ENCODE measurements around the gene ERVW-1.

ERVW-1 gene

DNA sequence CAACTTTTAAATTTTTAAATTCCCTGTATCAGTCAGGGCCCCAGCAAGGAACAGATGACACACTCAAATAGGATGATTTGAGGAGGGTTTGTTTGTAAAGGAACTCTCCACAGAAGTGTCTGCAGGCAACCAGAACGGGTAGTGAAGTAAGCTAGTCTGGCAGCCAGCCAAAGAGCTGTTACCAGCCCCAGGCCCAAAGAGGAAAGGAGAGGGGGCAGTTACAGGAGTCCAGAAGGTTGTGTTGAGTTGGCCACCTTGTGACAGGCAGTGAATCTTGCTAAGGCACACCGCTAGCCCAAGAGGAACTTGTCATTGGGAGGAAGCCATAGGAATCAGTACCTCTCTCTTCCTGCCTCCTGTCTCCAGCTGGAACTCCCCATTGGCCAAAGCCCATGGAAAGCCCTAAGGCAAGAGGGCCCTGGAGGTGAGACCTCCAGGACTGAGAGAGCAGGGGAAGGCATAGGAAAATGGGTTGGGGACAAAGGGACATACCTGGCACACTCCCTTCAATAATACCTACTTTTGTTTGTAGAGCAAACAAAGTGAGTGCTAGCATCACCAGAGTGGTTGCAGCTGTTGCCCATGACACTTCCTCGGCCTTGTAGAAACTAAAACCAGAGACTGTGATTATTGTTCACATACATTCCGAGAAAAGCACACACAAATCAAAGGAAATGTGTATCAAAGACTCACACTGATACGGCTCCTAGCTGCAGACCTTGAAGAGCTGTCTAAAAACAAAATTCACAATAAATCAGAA lies 55.9 kb downstream of the ERVW-1 start:
- no peak for DNase-seq
